Measurements from ENCODE around the gene EPDR1.

EPDR1 gene

DNA sequence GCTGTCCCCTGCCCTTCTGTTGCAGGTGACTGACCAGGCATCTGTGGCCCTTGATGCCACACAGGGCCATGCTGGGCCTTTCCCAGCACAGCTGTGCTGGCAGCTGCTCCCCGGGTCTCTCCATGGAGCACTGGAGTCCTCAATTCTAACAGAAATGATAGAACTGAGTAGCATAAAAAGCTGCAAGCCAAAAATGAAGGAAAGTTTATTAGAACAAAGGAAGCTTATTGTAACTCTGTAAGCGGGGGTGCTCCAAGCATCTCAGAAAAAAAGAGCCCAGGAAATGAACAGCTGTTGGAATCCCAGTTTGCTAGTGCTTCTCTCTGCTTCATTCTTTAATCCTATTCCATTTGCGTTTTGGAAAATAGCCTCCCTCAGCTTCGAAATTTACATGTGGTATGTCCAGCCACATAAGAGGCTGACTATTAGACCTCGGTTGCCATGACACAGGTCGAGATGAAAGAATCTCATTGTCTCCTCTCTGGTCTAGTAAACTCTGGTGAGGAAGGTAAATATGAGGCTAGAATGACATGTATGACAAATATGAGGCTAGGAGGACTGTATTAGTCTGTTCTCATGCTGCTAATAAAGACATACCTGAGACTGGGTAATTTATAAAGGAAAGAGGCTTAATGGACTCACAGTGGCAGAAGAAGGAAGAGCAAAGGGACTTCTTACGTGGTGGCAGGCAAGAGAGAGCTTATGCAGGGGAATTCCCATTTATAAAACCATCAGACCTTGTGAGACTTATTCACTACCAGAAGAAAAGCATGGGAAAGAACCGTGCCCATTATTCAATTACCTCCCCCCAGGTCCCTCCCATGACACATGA is 23.7 kb downstream of the EPDR1 start:
- no peak overlapping the region for H2BK5ac ChIP-seq (ENCODE audit: low read depth, low read length, poor library complexity, severe bottlenecking)
- H2BK12ac ChIP-seq (ENCODE audit: low read length in 2 of 2), result no peak overlapping the region
- no peak overlapping the region for H3K23ac ChIP-seq (ENCODE audit: low read length in 2 of 2)
- peaks cover 0 to 4% of the 10 kb centered on the region in 2 experiments for H3K36me3 ChIP-seq (ENCODE audit: control insufficient read depth in 1 of 2, insufficient read depth in 2 of 2, low read depth in 1 of 2, low read length in 2 of 2)
- no peak overlapping the region for H3K4me2 ChIP-seq (ENCODE audit: low read length, poor library complexity, severe bottlenecking)
- no peak overlapping the region for H3K4ac ChIP-seq (ENCODE audit: low read depth in 1 of 2, low read length in 2 of 2)
- H4K8ac ChIP-seq (ENCODE audit: low read length), result no peak overlapping the region
- H3K79me1 ChIP-seq (replicated peaks; ENCODE audit: low read length, poor library complexity, severe bottlenecking), result peaks cover 7% of the 10 kb centered on the region
- H2AFZ ChIP-seq (ENCODE audit: low read depth, low read length), result no peak overlapping the region
- H3K27me3 ChIP-seq (ENCODE audit: control insufficient read depth in 1 of 2, insufficient read depth in 1 of 2, low read length in 2 of 2), result no peaks in the 10 kb centered on the region
- no peak overlapping the region for H3K18ac ChIP-seq (ENCODE audit: low read depth in 1 of 2, low read length in 2 of 2)
- no peaks in the 10 kb centered on the region for H3K9me3 ChIP-seq (ENCODE audit: control insufficient read depth, low read length)
- 88% methylated on average over 7 of the region's 8 CpGs for WGBS
- H3K9ac ChIP-seq (ENCODE audit: low read length), result peak overlapping the region; percentile 81
- no peak overlapping the region for H3K27ac ChIP-seq (ENCODE audit: low read length, poor library complexity, severe bottlenecking)
- no peak overlapping the region for H2BK15ac ChIP-seq (ENCODE audit: low read depth, poor library complexity, severe bottlenecking)
- no peak overlapping the region for H2AK5ac ChIP-seq (ENCODE audit: low read length, severe bottlenecking)
- H2BK120ac ChIP-seq (ENCODE audit: low read depth, low read length), result no peak overlapping the region
- H3K4me3 ChIP-seq (ENCODE audit: insufficient read depth in 1 of 2, low read depth in 1 of 2, low read length in 2 of 2), result no peak overlapping the region
- H4K91ac ChIP-seq (ENCODE audit: low read length), result no peak overlapping the region
- peaks cover 8% of the 10 kb centered on the region for H3K4me1 ChIP-seq (ENCODE audit: control insufficient read depth, insufficient read depth, low read depth, low read length)
- DNase-seq, result no peak
- H3K14ac ChIP-seq (ENCODE audit: low read length in 2 of 2), result no peak overlapping the region

DNA sequence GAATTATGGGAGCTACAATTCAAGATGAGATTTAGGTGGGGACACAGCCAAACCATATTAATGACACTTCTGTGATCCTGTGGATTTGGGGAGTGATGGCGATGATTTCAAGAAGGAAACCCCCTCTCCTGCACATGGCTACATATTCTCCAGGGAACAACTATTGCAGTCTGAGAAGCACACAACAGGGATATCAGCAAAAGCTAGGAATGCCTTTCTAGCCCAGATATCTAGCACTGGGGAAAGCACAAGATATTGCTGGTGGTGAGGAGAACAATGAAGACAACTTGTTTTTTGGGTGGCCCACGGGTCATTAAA is 24.3 kb downstream of the EPDR1 start:
- Histone ChIP-seq H3K27me3 (ENCODE audit: control insufficient read depth in 1 of 2, insufficient read depth in 1 of 2, low read length in 2 of 2) (no peaks in the 10 kb centered on the region), H3K9ac (ENCODE audit: low read length) (no peak overlapping the region), H4K91ac (ENCODE audit: low read length) (no peak overlapping the region), H2BK120ac (ENCODE audit: low read depth, low read length) (no peak overlapping the region), H2BK5ac (ENCODE audit: low read depth, low read length, poor library complexity, severe bottlenecking) (no peak overlapping the region), H2BK12ac (ENCODE audit: low read length in 2 of 2) (no peak overlapping the region), H4K8ac (ENCODE audit: low read length) (no peak overlapping the region), H3K36me3 (ENCODE audit: control insufficient read depth in 1 of 2, insufficient read depth in 2 of 2, low read depth in 1 of 2, low read length in 2 of 2) (peaks cover 0 to 9% of the 10 kb centered on the region in 2 experiments), H3K23ac (ENCODE audit: low read length in 2 of 2) (no peak overlapping the region), H3K4ac (ENCODE audit: low read depth in 1 of 2, low read length in 2 of 2) (no peak overlapping the region), H2AFZ (ENCODE audit: low read depth, low read length) (no peak overlapping the region), H2BK15ac (ENCODE audit: low read depth, poor library complexity, severe bottlenecking) (no peak overlapping the region), H2AK5ac (ENCODE audit: low read length, severe bottlenecking) (no peak overlapping the region), H3K27ac (ENCODE audit: low read length, poor library complexity, severe bottlenecking) (no peak overlapping the region), H3K79me1 (replicated peaks; ENCODE audit: low read length, poor library complexity, severe bottlenecking) (peaks cover 7% of the 10 kb centered on the region), H3K4me3 (ENCODE audit: insufficient read depth in 1 of 2, low read depth in 1 of 2, low read length in 2 of 2) (no peak overlapping the region), H3K4me2 (ENCODE audit: low read length, poor library complexity, severe bottlenecking) (no peak overlapping the region), H3K18ac (ENCODE audit: low read depth in 1 of 2, low read length in 2 of 2) (no peak overlapping the region), H3K14ac (ENCODE audit: low read length in 2 of 2) (no peak overlapping the region), H3K4me1 (ENCODE audit: control insufficient read depth, insufficient read depth, low read depth, low read length) (peaks cover 8% of the 10 kb centered on the region), H3K9me3 (ENCODE audit: control insufficient read depth, low read length) (no peaks in the 10 kb centered on the region)
- 60% methylated on average over 2 of the region's 2 CpGs for WGBS
- no peak for DNase-seq

DNA sequence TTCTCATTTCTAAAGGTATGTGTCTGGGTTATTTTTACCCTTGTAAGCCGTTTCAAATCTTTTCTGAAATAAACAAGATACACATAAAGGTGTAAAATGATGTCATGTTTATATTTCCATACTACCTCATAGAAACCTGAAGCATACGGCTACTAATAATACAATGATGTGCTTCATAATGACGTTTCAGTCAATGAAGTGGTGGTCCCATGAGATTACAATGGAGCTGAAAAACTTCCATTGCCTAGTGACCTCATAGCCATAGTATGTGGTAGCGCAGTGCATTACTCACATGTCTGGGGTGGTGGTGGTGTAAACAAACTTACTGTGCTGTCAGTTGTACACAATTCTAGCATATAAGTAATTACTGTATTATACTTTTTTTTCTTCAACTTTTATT is 24.9 kb downstream of the EPDR1 start:
- WGBS, result 13% methylated on average over 3 of the region's 4 CpGs
- Histone ChIP-seq H3K4me2 (ENCODE audit: low read length, poor library complexity, severe bottlenecking) (no peak overlapping the region), H2BK12ac (ENCODE audit: low read length in 2 of 2) (no peak overlapping the region), H3K4ac (ENCODE audit: low read depth in 1 of 2, low read length in 2 of 2) (no peak overlapping the region), H3K4me3 (ENCODE audit: insufficient read depth in 1 of 2, low read depth in 1 of 2, low read length in 2 of 2) (no peak overlapping the region), H3K23ac (ENCODE audit: low read length in 2 of 2) (no peak overlapping the region), H3K27ac (ENCODE audit: low read length, poor library complexity, severe bottlenecking) (no peak overlapping the region), H3K9me3 (ENCODE audit: control insufficient read depth, low read length) (no peaks in the 10 kb centered on the region), H2BK5ac (ENCODE audit: low read depth, low read length, poor library complexity, severe bottlenecking) (no peak overlapping the region), H3K79me1 (replicated peaks; ENCODE audit: low read length, poor library complexity, severe bottlenecking) (peaks cover 7% of the 10 kb centered on the region), H3K36me3 (ENCODE audit: control insufficient read depth in 1 of 2, insufficient read depth in 2 of 2, low read depth in 1 of 2, low read length in 2 of 2) (peaks cover 0 to 16% of the 10 kb centered on the region in 2 experiments), H3K4me1 (ENCODE audit: control insufficient read depth, insufficient read depth, low read depth, low read length) (peaks cover 8% of the 10 kb centered on the region), H4K91ac (ENCODE audit: low read length) (no peak overlapping the region), H2AFZ (ENCODE audit: low read depth, low read length) (no peak overlapping the region), H2AK5ac (ENCODE audit: low read length, severe bottlenecking) (no peak overlapping the region), H3K9ac (ENCODE audit: low read length) (no peak overlapping the region), H3K27me3 (ENCODE audit: control insufficient read depth in 1 of 2, insufficient read depth in 1 of 2, low read length in 2 of 2) (no peaks in the 10 kb centered on the region), H4K8ac (ENCODE audit: low read length) (no peak overlapping the region), H3K14ac (ENCODE audit: low read length in 2 of 2) (no peak overlapping the region), H2BK120ac (ENCODE audit: low read depth, low read length) (no peak overlapping the region), H2BK15ac (ENCODE audit: low read depth, poor library complexity, severe bottlenecking) (no peak overlapping the region), H3K18ac (ENCODE audit: low read depth in 1 of 2, low read length in 2 of 2) (no peak overlapping the region)
- peak; percentile 74 for DNase-seq

DNA sequence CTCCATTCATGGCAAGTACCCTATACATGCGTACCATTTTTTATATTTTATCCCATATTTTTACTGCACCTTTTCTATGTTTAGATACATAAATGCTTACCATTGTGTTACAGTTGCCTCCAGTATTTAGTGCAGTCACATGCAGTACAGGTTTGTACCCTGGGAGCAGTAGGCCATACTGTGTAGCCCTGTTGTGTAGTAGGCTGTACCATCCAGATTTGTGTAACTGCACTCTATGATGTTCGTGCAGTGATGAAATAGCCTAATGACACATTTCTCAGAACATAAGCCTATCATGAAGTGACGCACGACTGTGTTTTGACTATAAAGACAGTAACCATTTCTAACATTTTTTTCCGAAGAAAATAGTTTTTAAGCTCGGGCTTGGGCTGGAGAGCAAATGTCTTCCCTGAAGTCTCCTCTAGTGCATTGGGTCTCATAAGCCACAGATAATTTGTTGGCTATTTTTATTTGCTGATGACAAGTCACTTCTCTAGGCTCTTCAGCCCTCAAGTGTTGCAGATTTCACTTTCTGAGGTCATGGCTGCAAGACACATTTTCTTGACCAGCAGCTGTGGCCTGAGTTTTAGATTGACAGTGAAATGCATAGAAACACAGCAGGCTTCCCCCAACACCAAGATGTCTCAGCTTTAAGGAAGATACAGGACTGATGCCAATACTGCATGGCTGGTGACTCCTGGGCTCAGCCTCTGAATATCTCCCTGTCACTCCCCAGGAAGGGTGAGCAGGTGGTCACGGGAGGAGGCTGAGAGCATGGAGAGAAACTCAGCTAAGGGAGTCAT is 26.9 kb downstream of the EPDR1 start:
- Histone ChIP-seq H3K23ac (ENCODE audit: low read length in 2 of 2) (no peak overlapping the region), H3K79me1 (replicated peaks; ENCODE audit: low read length, poor library complexity, severe bottlenecking) (peaks cover 7% of the 10 kb centered on the region), H3K36me3 (ENCODE audit: control insufficient read depth in 1 of 2, insufficient read depth in 2 of 2, low read depth in 1 of 2, low read length in 2 of 2) (peaks cover 0 to 33% of the 10 kb centered on the region in 2 experiments), H3K18ac (ENCODE audit: low read depth in 1 of 2, low read length in 2 of 2) (no peak overlapping the region), H2AK5ac (ENCODE audit: low read length, severe bottlenecking) (no peak overlapping the region), H3K9me3 (ENCODE audit: control insufficient read depth, low read length) (no peaks in the 10 kb centered on the region), H3K9ac (ENCODE audit: low read length) (no peak overlapping the region), H4K8ac (ENCODE audit: low read length) (peak overlapping the region; percentile 39), H3K27me3 (ENCODE audit: control insufficient read depth in 1 of 2, insufficient read depth in 1 of 2, low read length in 2 of 2) (no peaks in the 10 kb centered on the region), H3K14ac (ENCODE audit: low read length in 2 of 2) (no peak overlapping the region), H2BK12ac (ENCODE audit: low read length in 2 of 2) (no peak overlapping the region), H3K27ac (ENCODE audit: low read length, poor library complexity, severe bottlenecking) (no peak overlapping the region), H3K4me3 (ENCODE audit: insufficient read depth in 1 of 2, low read depth in 1 of 2, low read length in 2 of 2) (no peak overlapping the region), H2AFZ (ENCODE audit: low read depth, low read length) (no peak overlapping the region), H2BK5ac (ENCODE audit: low read depth, low read length, poor library complexity, severe bottlenecking) (no peak overlapping the region), H3K4ac (ENCODE audit: low read depth in 1 of 2, low read length in 2 of 2) (no peak overlapping the region), H2BK120ac (ENCODE audit: low read depth, low read length) (no peak overlapping the region), H3K4me1 (ENCODE audit: control insufficient read depth, insufficient read depth, low read depth, low read length) (peaks cover 8% of the 10 kb centered on the region), H4K91ac (ENCODE audit: low read length) (no peak overlapping the region), H3K4me2 (ENCODE audit: low read length, poor library complexity, severe bottlenecking) (no peak overlapping the region), H2BK15ac (ENCODE audit: low read depth, poor library complexity, severe bottlenecking) (no peak overlapping the region)
- no peak for DNase-seq
- 93% methylated on average over 7 of the region's 7 CpGs for WGBS
